ENCODE measurements around the gene RNF151. TPM values are rescaled to one million over a fixed set of nuclear protein-coding genes. Genes with fewer than 3 reads are reported as not detected.

Gene RNF151
- total and polyA plus RNA-seq, 2 of the 13 experiments (the other 11 are each of a cell fraction or from before 2014, with no cell fraction given), result not detected

DNA sequence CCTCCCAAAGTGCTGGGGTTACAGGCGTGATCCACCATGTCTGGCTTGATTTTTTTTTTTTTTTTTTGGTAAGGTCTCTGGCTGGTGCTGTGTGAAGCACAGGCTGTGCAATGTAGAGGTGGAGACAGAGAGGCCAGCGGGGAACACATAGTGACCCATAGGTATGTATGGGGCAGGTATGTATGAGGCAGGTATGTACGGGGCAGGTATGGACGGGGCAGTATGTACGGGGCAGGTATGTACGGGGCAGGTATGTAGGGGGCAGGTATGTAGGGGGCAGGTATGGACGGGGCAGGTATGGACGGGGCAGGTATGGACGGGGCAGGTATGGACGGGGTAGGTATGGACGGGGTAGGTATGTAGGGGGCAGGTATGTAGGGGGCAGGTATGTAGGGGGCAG, 17.1 kb upstream of the RNF151 start:
- in situ Hi-C loops (cut with HindIII; ENCODE audit: extremely low pct_ligation_motif_present, low pct_unique_long_range_greater_than_20kb) (no loop called here), intact Hi-C loops (cut with micrococcal nuclease; ENCODE audit: unreplicated experiment) (no loop called here)
- H3K9ac ChIP-seq (ENCODE audit: insufficient read depth, low read depth, low read length), result no peak overlapping the region
- H3K4me1 ChIP-seq (ENCODE audit: insufficient read depth, low read length), result peaks cover 33% of the 10 kb centered on the region
- no peak for ATAC-seq
- no peak overlapping the region for H2AFZ ChIP-seq (ENCODE audit: low read length)
- FAIRE-seq, result no peak
- H3K4me3 ChIP-seq (replicated peaks in 1 of 3; ENCODE audit: insufficient read depth in 1 of 3, low read depth in 2 of 3, low read length in 3 of 3), result no peak overlapping the region
- no TSS peak for BruUV-seq (replicated peaks)
- no peaks in the 10 kb centered on the region for H3K36me3 ChIP-seq (replicated peaks in 1 of 2; ENCODE audit: control insufficient read depth in 1 of 2, insufficient read depth in 2 of 2, low read length in 2 of 2)
- peaks cover 3 to 19% of the 10 kb centered on the region in 2 experiments; a peak in 4 of 5 replicates for H3K27me3 ChIP-seq (ENCODE audit: control insufficient read depth in 1 of 2, insufficient read depth in 2 of 2, low read length in 2 of 2)
- H3K4me2 ChIP-seq (ENCODE audit: low read depth, low read length), result no peak overlapping the region
- ChIA-PET CTCF (ENCODE audit: low intra/inter-chr PET ratio, low total read pairs) (no interaction called here), POLR2A (interaction anchor here (3.4 to 3.6 kb wide), 2 partner anchors 9 to 15 kb away, joined by 26 to 27 read pairs; partner anchors contain the start of gene RPS2)
- no peaks in the 10 kb centered on the region for H3K9me3 ChIP-seq (ENCODE audit: low read length)
- DNase-seq (ENCODE audit: low spot score), result no peak
- no peaks in the 10 kb centered on the region for H4K20me1 ChIP-seq (ENCODE audit: insufficient read depth, low read length)
- TF ChIP-seq ZNF557 (CRISPR knock-in tag; IDR thresholded peaks at IDR 0.05), result no peak
- no peak for TF ChIP-seq ZNF552 (CRISPR knock-in tag; IDR thresholded peaks at IDR 0.05; ENCODE audit: borderline replicate concordance)
- TF ChIP-seq, protein P1, sequence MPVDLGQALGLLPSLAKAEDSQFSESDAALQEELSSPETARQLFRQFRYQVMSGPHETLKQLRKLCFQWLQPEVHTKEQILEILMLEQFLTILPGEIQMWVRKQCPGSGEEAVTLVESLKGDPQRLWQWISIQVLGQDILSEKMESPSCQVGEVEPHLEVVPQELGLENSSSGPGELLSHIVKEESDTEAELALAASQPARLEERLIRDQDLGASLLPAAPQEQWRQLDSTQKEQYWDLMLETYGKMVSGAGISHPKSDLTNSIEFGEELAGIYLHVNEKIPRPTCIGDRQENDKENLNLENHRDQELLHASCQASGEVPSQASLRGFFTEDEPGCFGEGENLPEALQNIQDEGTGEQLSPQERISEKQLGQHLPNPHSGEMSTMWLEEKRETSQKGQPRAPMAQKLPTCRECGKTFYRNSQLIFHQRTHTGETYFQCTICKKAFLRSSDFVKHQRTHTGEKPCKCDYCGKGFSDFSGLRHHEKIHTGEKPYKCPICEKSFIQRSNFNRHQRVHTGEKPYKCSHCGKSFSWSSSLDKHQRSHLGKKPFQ (CRISPR knock-in tag; IDR thresholded peaks at IDR 0.05; ENCODE audit: insufficient replicate concordance), result no peak
- TF ChIP-seq ZNF547 (CRISPR knock-in tag; IDR thresholded peaks at IDR 0.05), result no peak
- TF ChIP-seq ARID2 (CRISPR knock-in tag; IDR thresholded peaks at IDR 0.05; ENCODE audit: borderline replicate concordance), result no peak
- TF ChIP-seq, protein P2, sequence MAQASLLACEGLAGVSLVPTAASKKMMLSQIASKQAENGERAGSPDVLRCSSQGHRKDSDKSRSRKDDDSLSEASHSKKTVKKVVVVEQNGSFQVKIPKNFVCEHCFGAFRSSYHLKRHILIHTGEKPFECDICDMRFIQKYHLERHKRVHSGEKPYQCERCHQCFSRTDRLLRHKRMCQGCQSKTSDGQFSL (CRISPR knock-in tag; IDR thresholded peaks at IDR 0.05), result no peak
- no peak for TF ChIP-seq MXI1 (IDR thresholded peaks at IDR 0.05; ENCODE audit: borderline replicate concordance, low read depth, low read length)
- TF ChIP-seq AGO1 (IDR thresholded peaks at IDR 0.05; ENCODE audit: low read depth, low read length, poor library complexity, severe bottlenecking), result no peak
- no peak for TF ChIP-seq KDM6A (CRISPR knock-in tag; IDR thresholded peaks at IDR 0.05; ENCODE audit: low read depth)
- no peak for TF ChIP-seq MED8 (CRISPR knock-in tag; IDR thresholded peaks at IDR 0.05; ENCODE audit: insufficient replicate concordance)
- no peak for TF ChIP-seq MYC (CRISPR knock-in tag; IDR thresholded peaks at IDR 0.05; ENCODE audit: borderline replicate concordance)
- no peak for TF ChIP-seq ZKSCAN5 (CRISPR knock-in tag; IDR thresholded peaks at IDR 0.05)
- 77% methylated on average over 11 of the region's 11 CpGs for WGBS (ENCODE audit: low lambda C conversion rate)
- no peak overlapping the region for H3K27ac ChIP-seq (ENCODE audit: extremely low read length, insufficient read depth, low read length)
- H3K79me2 ChIP-seq (ENCODE audit: insufficient read depth, low read length), result no peaks in the 10 kb centered on the region

Data from HepG2 (cell line).